ENCODE measurements around the gene ZNF318. TPM values are rescaled to one million over a fixed set of nuclear protein-coding genes. Genes with fewer than 3 reads are reported as not detected.
"Not testable (repeated sequence)": the region's sequence is repeated elsewhere in the genome, so short reads cannot be mapped to it uniquely, and the experiment has no call there.

ZNF318 gene
- total RNA-seq, 1 donor from 2014 or later = 6.3 TPM

DNA sequence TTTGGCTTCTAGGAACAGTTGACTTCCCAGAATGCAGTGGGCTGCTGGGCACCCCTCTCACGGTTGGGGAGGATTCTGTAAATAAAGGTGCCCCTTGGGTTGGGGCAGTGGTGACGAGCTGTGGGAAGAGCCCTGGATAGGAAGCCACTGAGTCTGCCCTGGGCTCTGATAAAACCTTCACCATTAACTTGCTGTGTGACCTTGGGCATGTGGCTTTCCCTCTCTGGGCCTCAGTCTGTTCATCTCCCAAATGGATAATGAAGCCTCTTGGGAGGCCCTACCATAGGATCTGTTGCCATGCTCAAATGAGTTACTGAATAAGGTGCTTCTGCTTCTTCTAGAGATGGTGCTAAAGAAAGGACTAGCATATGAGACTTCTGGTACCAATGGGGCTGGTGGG, 64.6 kb downstream of the ZNF318 start:
- no peak overlapping the region for H3K4me3 ChIP-seq (ENCODE audit: low read length in 3 of 3)
- no peaks in the 10 kb centered on the region for H3K36me3 ChIP-seq (ENCODE audit: control insufficient read depth in 3 of 3, insufficient read depth in 3 of 3, low read length in 3 of 3)
- no peak overlapping the region for H3K27ac ChIP-seq (ENCODE audit: low read depth, low read length)
- H3K9ac ChIP-seq (ENCODE audit: low read depth in 1 of 3, low read length in 3 of 3) = no peak overlapping the region
- peaks cover 11 to 13% (median 12%) of the 10 kb centered on the region in 3 donors for H3K4me1 ChIP-seq (ENCODE audit: control insufficient read depth in 3 of 3, insufficient read depth in 3 of 3, low read length in 3 of 3)
- peaks cover 34 to 57% (median 50%) of the 10 kb centered on the region in 3 donors for H3K27me3 ChIP-seq (ENCODE audit: control insufficient read depth in 3 of 3, insufficient read depth in 3 of 3, low read length in 3 of 3)
- no peaks in the 10 kb centered on the region for H3K9me3 ChIP-seq (ENCODE audit: control insufficient read depth in 3 of 3, low read length in 3 of 3)

DNA sequence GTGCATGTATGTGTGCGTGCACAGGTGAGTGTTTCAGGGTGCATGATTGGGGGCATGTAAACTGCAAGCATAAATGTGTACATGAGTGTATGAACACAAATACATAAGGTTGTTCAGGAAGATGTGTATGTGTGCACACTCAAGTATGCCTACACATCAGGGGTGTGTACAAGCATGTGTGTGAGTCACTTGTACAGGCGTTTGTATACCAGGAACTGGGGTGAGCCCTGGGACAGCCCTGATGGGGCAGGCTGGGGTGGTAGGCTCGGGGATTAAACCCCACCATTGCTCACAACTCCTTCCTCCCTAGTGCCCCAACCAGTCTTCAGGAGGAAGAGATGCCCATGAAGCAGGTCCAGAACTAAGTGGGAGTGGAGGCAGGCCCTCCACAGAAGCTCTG, 65.1 kb downstream of the ZNF318 start:
- Histone ChIP-seq H3K4me3 (ENCODE audit: low read length in 3 of 3) (no peak overlapping the region), H3K9me3 (ENCODE audit: control insufficient read depth in 3 of 3, low read length in 3 of 3) (no peaks in the 10 kb centered on the region), H3K4me1 (ENCODE audit: control insufficient read depth in 3 of 3, insufficient read depth in 3 of 3, low read length in 3 of 3) (peaks cover 11 to 13% (median 12%) of the 10 kb centered on the region in 3 donors), H3K27ac (ENCODE audit: low read depth, low read length) (no peak overlapping the region), H3K36me3 (ENCODE audit: control insufficient read depth in 3 of 3, insufficient read depth in 3 of 3, low read length in 3 of 3) (no peaks in the 10 kb centered on the region), H3K9ac (ENCODE audit: low read depth in 1 of 3, low read length in 3 of 3) (no peak overlapping the region), H3K27me3 (ENCODE audit: control insufficient read depth in 3 of 3, insufficient read depth in 3 of 3, low read length in 3 of 3) (peaks cover 39 to 62% (median 53%) of the 10 kb centered on the region in 3 donors)

DNA sequence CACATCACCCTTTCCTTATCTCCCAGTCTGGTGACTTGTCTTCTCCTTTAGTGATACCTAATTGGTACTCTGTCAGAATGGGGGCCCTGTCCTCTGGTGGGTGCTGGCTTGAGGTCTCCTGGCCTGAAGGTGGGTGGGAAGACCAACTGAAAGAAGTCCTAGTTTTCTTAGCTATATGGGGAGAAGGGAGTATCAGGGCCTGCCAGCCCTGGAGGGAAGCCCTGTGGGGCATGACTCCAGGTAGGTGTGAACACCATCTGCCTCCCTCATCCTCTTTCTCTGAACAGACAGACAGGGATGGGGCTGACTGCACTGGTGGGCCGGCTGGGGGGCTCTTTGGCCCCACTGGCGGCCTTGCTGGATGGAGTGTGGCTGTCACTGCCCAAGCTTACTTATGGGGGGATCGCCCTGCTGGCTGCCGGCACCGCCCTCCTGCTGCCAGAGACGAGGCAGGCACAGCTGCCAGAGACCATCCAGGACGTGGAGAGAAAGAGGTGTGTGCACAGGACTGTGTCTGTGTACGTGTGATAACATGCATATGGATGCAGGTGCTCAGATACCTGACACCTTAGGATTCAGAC, 65.6 kb downstream of the ZNF318 start:
- Histone ChIP-seq H3K4me3 (ENCODE audit: low read length in 3 of 3) (no peak overlapping the region), H3K27ac (ENCODE audit: low read depth, low read length) (no peak overlapping the region), H3K36me3 (ENCODE audit: control insufficient read depth in 3 of 3, insufficient read depth in 3 of 3, low read length in 3 of 3) (no peaks in the 10 kb centered on the region), H3K27me3 (ENCODE audit: control insufficient read depth in 3 of 3, insufficient read depth in 3 of 3, low read length in 3 of 3) (peaks cover 40 to 62% (median 49%) of the 10 kb centered on the region in 3 donors), H3K9me3 (ENCODE audit: control insufficient read depth in 3 of 3, low read length in 3 of 3) (no peaks in the 10 kb centered on the region), H3K4me1 (ENCODE audit: control insufficient read depth in 3 of 3, insufficient read depth in 3 of 3, low read length in 3 of 3) (peaks cover 8 to 12% (median 9%) of the 10 kb centered on the region in 3 donors), H3K9ac (ENCODE audit: low read depth in 1 of 3, low read length in 3 of 3) (no peak overlapping the region)

DNA sequence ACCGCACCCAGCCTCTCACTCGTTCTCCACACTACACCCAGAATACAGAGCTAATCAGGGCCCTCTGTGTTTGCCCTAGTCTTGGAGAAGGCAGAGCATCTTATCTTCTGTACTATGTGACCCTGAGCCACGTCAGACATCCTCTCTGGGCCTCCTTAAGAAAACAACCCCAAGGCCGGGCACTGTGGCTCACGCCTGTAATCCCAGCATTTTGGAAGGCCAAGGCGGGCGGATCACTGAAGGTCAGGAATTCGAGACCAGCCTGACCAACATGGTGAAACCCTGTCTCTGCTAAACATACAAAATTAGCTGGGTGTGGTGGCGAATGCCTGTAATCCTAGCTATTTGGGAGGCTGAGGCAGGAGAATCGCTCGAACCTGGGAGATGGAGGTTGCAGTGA, 66.4 kb downstream of the ZNF318 start:
- not testable (repeated sequence) for H3K4me3 ChIP-seq (ENCODE audit: low read length in 3 of 3); H3K4me1 ChIP-seq (ENCODE audit: control insufficient read depth in 3 of 3, insufficient read depth in 3 of 3, low read length in 3 of 3); H3K36me3 ChIP-seq (ENCODE audit: control insufficient read depth in 3 of 3, insufficient read depth in 3 of 3, low read length in 3 of 3); H3K27ac ChIP-seq (ENCODE audit: low read depth, low read length); H3K9ac ChIP-seq (ENCODE audit: low read depth in 1 of 3, low read length in 3 of 3); H3K9me3 ChIP-seq (ENCODE audit: control insufficient read depth in 3 of 3, low read length in 3 of 3)
- H3K27me3 ChIP-seq (ENCODE audit: control insufficient read depth in 3 of 3, insufficient read depth in 3 of 3, low read length in 3 of 3) = peaks cover 41 to 59% (median 47%) of the 10 kb centered on the region in 3 donors

DNA sequence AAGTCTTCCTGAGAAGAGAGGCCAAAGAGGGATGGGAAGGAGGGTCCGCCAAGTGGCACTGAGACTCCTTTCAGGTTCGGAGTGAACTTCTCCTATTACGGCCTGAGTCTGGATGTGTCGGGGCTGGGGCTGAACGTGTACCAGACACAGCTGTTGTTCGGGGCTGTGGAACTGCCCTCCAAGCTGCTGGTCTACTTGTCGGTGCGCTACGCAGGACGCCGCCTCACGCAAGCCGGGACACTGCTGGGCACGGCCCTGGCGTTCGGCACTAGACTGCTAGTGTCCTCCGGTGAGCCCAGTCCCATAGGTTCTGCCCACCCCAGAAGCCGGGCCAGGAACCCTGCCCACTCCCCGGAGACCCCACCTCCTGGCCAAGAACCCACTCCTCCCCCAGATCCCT, 67.3 kb downstream of the ZNF318 start:
- Histone ChIP-seq H3K27me3 (ENCODE audit: control insufficient read depth in 3 of 3, insufficient read depth in 3 of 3, low read length in 3 of 3) (peaks cover 34 to 52% (median 49%) of the 10 kb centered on the region in 3 donors), H3K4me3 (ENCODE audit: low read length in 3 of 3) (no peak overlapping the region), H3K4me1 (ENCODE audit: control insufficient read depth in 3 of 3, insufficient read depth in 3 of 3, low read length in 3 of 3) (peaks cover 0 to 2% (median 0%) of the 10 kb centered on the region in 3 donors), H3K9me3 (ENCODE audit: control insufficient read depth in 3 of 3, low read length in 3 of 3) (no peaks in the 10 kb centered on the region), H3K36me3 (ENCODE audit: control insufficient read depth in 3 of 3, insufficient read depth in 3 of 3, low read length in 3 of 3) (no peaks in the 10 kb centered on the region), H3K27ac (ENCODE audit: low read depth, low read length) (no peak overlapping the region), H3K9ac (ENCODE audit: low read depth in 1 of 3, low read length in 3 of 3) (no peak overlapping the region)

DNA sequence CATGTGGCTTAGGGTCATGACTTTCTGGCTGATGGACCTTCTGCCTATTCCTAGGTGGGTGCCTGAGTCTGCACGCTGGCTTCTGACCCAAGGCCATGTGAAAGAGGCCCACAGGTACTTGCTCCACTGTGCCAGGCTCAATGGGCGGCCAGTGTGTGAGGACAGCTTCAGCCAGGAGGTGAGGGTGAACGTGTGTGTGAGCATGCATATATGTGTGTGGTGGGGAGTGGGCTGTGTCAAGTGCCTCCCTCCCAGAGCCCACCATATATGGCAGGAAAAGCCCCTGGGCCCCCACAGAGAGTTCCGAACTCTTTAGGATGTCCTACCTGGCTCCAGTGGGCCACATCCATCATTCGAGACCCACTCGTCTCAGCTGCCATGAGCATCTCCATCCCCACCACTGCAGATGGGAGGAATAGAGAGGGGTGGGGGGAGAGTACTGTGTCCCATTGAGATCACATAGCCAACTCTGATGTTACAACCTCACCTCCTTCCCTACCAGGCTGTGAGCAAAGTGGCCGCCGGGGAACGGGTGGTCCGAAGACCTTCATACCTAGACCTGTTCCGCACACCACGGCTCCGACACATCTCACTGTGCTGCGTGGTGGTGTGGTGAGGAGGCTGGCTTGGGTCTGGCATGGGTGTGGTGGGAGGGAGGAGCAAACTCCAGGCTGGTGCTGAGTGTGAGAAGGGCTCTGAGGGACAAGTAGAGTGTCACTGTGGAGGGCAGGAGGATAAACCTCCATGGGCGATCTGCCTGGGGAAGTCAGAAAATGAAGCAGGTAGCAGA, 68.2 kb downstream of the ZNF318 start:
- Histone ChIP-seq H3K36me3 (ENCODE audit: control insufficient read depth in 3 of 3, insufficient read depth in 3 of 3, low read length in 3 of 3) (no peaks in the 10 kb centered on the region), H3K9ac (ENCODE audit: low read depth in 1 of 3, low read length in 3 of 3) (no peak overlapping the region), H3K4me3 (ENCODE audit: low read length in 3 of 3) (no peak overlapping the region), H3K27me3 (ENCODE audit: control insufficient read depth in 3 of 3, insufficient read depth in 3 of 3, low read length in 3 of 3) (peaks cover 29 to 49% (median 45%) of the 10 kb centered on the region in 3 donors), H3K9me3 (ENCODE audit: control insufficient read depth in 3 of 3, low read length in 3 of 3) (no peaks in the 10 kb centered on the region), H3K4me1 (ENCODE audit: control insufficient read depth in 3 of 3, insufficient read depth in 3 of 3, low read length in 3 of 3) (peaks cover 0 to under 1% (median 0%) of the 10 kb centered on the region in 3 donors), H3K27ac (ENCODE audit: low read depth, low read length) (no peak overlapping the region)

DNA sequence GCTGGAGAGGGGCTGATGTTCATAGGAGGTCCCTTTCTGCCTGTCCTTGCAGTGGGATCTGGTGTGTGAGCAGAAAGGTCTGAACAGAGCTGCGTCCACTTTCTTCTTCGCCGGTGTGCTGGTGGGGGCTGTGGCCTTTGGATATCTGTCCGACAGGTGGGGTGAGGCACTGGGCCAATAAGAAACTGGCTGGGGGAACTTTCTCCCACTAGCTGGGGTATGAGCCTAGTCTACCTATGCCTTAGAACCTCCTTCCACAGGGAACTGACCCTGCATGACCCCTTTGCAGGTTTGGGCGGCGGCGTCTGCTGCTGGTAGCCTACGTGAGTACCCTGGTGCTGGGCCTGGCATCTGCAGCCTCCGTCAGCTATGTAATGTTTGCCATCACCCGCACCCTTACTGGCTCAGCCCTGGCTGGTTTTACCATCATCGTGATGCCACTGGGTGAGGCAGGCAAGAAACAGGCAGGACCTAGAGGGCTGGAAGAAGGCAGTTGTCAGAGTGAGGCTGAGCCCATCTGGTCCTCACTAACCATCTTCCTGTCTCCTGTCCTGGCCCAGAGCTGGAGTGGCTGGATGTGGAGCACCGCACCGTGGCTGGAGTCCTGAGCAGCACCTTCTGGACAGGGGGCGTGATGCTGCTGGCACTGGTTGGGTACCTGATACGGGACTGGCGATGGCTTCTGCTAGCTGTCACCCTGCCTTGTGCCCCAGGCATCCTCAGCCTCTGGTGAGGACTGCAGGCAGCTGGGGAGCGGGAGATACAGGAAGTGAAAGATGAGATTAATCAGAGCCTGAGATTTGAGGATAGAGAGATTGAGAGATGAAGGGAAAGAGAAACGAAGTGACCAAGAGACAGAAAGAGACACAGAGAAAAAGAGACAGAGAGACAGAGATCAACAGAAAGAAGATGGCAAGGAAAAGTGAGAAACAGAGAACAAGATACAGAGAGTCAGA, 69.8 kb downstream of the ZNF318 start:
- Histone ChIP-seq H3K27ac (ENCODE audit: low read depth, low read length) (no peak overlapping the region), H3K27me3 (ENCODE audit: control insufficient read depth in 3 of 3, insufficient read depth in 3 of 3, low read length in 3 of 3) (peaks cover 30 to 46% (median 42%) of the 10 kb centered on the region in 3 donors), H3K9me3 (ENCODE audit: control insufficient read depth in 3 of 3, low read length in 3 of 3) (no peaks in the 10 kb centered on the region), H3K36me3 (ENCODE audit: control insufficient read depth in 3 of 3, insufficient read depth in 3 of 3, low read length in 3 of 3) (no peaks in the 10 kb centered on the region), H3K4me3 (ENCODE audit: low read length in 3 of 3) (no peak overlapping the region), H3K9ac (ENCODE audit: low read depth in 1 of 3, low read length in 3 of 3) (no peak overlapping the region), H3K4me1 (ENCODE audit: control insufficient read depth in 3 of 3, insufficient read depth in 3 of 3, low read length in 3 of 3) (no peaks in the 10 kb centered on the region)

DNA sequence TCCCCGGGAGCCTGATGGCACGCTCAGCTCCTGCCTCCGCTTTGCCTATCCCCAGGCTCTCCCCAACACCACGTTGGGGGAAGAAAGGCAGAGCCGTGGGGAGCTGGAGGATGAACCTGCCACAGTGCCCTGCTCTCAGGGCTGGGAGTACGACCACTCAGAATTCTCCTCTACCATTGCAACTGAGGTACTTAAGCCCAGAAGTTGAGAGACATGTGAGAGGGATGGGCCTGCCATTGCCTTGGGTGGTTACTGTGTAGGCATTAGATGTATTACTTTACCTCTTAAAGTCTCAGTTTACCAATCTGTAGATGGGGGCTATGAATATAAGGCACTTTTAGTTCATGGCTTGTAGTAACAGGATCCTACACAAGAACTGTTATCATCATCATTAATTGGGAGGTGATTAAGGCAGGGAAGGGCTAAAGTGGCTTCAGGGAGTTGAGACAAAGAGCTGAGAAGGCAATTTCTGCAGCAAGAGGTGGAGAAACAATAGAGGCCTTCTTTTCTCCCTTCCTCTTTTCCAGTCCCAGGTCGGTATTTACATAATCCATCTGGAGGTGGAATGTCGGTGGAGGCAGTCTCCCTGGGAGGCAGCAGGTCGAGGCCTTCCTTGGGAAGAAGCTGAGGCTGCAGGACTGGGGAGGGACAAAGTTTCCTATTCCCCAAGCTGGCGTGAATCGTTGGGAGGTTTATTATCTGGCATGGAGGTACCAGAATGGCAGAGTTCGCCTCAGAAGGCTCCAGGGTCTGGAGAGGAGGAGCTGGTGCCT, 70.7 kb downstream of the ZNF318 start:
- no peak overlapping the region for H3K4me3 ChIP-seq (ENCODE audit: low read length in 3 of 3)
- H3K27me3 ChIP-seq (ENCODE audit: control insufficient read depth in 3 of 3, insufficient read depth in 3 of 3, low read length in 3 of 3) = peaks cover 27 to 46% (median 36%) of the 10 kb centered on the region in 3 donors
- H3K9ac ChIP-seq (ENCODE audit: low read depth in 1 of 3, low read length in 3 of 3) = no peak overlapping the region
- H3K36me3 ChIP-seq (ENCODE audit: control insufficient read depth in 3 of 3, insufficient read depth in 3 of 3, low read length in 3 of 3) = no peaks in the 10 kb centered on the region
- H3K4me1 ChIP-seq (ENCODE audit: control insufficient read depth in 3 of 3, insufficient read depth in 3 of 3, low read length in 3 of 3) = no peaks in the 10 kb centered on the region
- no peaks in the 10 kb centered on the region for H3K9me3 ChIP-seq (ENCODE audit: control insufficient read depth in 3 of 3, low read length in 3 of 3)
- H3K27ac ChIP-seq (ENCODE audit: low read depth, low read length) = no peak overlapping the region

Measured in skeletal muscle tissue (tissue), 4 donors.